Measurements from ENCODE around the gene C8B.

DNA sequence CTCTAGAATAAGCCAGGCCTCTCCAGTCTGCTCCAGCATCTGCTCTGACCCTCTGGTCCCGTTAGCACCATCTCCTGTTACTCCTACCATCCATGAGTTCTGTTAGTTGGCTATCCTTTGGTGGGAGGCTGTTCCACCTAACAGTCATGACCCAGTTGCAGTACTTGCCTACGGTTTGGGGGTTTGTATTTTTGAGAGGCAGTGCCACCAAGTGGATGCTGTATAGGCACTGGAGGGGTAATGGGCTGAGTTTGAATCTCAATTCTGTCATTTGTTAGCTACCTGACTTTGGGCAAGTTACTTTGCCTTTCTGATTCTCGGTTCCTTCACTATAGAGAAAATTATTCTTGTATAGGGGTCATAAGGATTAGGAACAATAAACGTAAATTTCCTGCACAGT is 12.1 kb upstream of the C8B start:
- TF ChIP-seq POLR2A (IDR thresholded peaks at IDR 0.05) (no peak), EP300 (IDR thresholded peaks at IDR 0.05) (no peak)
- TF ChIP-seq, protein P1, sequence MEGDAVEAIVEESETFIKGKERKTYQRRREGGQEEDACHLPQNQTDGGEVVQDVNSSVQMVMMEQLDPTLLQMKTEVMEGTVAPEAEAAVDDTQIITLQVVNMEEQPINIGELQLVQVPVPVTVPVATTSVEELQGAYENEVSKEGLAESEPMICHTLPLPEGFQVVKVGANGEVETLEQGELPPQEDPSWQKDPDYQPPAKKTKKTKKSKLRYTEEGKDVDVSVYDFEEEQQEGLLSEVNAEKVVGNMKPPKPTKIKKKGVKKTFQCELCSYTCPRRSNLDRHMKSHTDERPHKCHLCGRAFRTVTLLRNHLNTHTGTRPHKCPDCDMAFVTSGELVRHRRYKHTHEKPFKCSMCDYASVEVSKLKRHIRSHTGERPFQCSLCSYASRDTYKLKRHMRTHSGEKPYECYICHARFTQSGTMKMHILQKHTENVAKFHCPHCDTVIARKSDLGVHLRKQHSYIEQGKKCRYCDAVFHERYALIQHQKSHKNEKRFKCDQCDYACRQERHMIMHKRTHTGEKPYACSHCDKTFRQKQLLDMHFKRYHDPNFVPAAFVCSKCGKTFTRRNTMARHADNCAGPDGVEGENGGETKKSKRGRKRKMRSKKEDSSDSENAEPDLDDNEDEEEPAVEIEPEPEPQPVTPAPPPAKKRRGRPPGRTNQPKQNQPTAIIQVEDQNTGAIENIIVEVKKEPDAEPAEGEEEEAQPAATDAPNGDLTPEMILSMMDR (IDR thresholded peaks at IDR 0.05), result no peak
